C4-2B (cell line): ENCODE measurements around the gene CCNE1.

ENCODE experiments used
- H3K27ac ChIP-seq: fragments of 450-650 bp; 2 replicates; pipeline ENCODE4 v1.5.1; 2017
- ZFX ChIP-seq: fragments of 450-650 bp; IDR thresholded peaks from 2 replicates; pipeline ENCODE4 v1.6.1; 2017
- TF ChIP-seq, protein P1 (sequence below): fragments of 450-650 bp; conservative IDR thresholded peaks from 2 replicates; pipeline ENCODE4 v1.5.1; 2017; ENCODE audit warnings: mild to moderate bottlenecking

The CCNE1 gene

DNA sequence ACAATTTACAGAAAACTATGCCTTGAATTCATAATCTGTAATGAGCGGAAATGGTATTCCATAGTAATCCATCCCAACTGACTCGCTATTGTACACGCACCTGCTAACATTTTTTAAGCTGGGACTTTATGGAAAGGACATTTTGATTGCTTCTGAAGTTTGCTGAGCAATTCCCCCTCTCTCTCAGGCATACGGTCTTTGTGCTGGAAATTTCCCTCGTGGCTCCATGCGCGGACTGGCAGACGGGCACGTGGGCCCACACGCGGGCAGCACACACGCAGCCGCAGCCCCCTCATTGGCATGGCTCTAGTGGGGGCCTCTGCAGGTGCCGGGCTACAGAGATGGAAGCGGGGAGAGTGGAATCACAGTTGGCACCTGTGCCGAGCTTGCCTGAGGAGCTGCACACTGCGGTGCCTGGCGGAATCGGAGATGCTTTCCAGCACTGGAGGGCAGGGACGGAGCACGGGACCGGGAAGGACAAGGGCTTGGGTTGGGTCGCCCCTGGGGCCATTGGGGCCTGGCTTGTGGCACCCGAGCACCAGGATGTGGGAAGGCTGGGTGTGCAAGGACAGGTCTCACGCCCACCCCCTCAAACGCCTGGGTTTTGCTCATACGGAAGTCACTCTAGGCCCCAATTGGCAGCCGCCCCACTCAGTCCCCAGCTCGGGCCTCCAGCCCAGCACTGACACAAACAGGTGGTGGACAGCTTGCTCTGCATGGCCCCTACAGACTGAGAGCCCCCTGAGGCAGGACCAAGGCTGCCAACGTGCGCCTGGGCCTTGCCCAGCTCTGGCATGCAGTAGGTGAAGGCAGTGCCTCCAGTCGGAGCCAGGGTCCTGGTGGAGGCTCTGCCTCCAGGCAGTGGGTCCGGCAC lies 30.2 kb upstream of the CCNE1 start:
- TF ChIP-seq, protein P1, sequence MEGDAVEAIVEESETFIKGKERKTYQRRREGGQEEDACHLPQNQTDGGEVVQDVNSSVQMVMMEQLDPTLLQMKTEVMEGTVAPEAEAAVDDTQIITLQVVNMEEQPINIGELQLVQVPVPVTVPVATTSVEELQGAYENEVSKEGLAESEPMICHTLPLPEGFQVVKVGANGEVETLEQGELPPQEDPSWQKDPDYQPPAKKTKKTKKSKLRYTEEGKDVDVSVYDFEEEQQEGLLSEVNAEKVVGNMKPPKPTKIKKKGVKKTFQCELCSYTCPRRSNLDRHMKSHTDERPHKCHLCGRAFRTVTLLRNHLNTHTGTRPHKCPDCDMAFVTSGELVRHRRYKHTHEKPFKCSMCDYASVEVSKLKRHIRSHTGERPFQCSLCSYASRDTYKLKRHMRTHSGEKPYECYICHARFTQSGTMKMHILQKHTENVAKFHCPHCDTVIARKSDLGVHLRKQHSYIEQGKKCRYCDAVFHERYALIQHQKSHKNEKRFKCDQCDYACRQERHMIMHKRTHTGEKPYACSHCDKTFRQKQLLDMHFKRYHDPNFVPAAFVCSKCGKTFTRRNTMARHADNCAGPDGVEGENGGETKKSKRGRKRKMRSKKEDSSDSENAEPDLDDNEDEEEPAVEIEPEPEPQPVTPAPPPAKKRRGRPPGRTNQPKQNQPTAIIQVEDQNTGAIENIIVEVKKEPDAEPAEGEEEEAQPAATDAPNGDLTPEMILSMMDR: no peak
- TF ChIP-seq ZFX: no peak
- no peak overlapping the region for H3K27ac ChIP-seq

- no peak for TF ChIP-seq ZFX
- TF ChIP-seq, protein P1: no peak
- no peak overlapping the region for H3K27ac ChIP-seq
Observed at GRCh38 chr19:29782260-29782580, 29.6 kb upstream of the CCNE1 start.

DNA sequence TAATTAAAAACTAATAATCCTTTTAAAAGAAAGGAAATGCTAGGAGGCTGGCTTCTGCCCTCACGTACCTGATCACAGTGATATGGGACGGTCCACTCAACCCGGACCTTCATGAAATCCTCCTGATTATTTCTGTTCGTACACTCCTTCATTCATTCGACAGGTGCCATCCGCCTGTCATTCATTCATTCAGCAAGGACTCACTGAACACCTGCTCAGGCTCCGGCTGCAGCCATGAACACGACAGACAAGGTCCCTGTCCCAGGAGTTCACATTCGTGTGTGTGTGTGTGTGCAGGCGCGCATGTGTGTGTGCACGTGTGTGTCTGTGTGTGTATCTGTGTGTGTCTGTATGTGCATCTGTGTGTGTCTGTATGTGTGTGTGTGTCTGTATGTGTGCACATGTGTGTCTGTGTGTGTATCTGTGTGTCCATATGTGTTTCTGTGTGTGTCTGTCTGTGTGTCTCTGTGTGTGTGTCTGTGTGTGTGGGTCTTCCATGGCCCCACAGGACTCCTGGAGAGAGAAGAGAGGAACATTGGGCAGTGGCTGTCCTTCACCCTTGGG lies 28.1 kb upstream of the CCNE1 start:
- H3K27ac ChIP-seq: no peak overlapping the region
- TF ChIP-seq, protein P1: no peak
- no peak for TF ChIP-seq ZFX

DNA sequence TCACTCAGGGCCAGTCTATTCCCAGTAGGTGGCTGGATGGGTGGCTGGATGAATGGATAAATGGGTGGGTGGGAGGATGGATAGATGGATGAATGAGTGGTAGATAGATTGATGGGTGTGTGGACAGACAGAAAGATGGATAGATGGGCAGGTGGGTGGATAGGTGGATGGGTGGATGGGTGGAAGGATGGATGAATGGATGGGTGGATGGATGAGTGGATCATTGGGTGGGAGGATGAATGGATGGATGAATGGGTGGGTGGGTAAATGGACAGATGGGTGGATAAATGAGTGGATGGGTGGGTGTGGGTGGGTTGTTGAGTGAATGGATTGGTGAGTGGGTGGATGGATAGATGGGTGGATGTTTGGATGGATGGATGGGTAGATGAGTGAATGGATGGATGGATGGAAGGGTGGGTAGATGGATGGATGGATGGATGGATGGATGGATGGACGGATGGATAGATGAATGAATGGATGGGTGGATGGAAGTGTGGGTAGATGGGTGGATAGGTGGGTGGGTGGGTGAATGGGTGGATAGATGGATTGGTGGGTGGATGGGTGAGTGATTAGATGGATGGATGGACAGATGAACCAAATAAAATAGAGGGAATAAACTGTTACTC lies 27.1 kb upstream of the CCNE1 start:
- no peak overlapping the region for H3K27ac ChIP-seq
- no peak for TF ChIP-seq ZFX
- TF ChIP-seq, protein P1: no peak

DNA sequence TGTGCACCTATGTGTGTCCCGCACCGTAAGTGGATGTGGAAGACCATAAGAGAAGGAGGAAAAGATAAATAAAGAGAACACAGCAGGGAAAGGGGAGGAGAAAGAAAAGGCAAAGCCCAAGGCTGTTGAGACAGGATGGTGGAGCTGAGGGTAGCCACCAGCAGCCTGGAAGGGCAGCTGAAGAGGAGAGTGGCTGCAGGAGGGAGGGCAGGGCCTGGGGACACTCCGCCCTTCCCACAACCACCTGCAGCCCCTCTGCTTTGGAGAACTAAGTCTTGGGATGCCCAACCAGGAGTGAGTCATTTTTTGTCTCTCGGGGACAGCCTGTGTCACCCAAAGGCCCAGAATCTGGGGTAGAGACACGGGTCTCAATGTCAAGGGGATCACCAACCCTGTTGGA lies 26.4 kb upstream of the CCNE1 start:
- no peak overlapping the region for H3K27ac ChIP-seq
- TF ChIP-seq ZFX: no peak
- TF ChIP-seq, protein P1: no peak

- H3K27ac ChIP-seq: no peak overlapping the region
- TF ChIP-seq, protein P1: no peak
- no peak for TF ChIP-seq ZFX
Observed at GRCh38 chr19:29785955-29786589, 25.7 kb upstream of the CCNE1 start.

DNA sequence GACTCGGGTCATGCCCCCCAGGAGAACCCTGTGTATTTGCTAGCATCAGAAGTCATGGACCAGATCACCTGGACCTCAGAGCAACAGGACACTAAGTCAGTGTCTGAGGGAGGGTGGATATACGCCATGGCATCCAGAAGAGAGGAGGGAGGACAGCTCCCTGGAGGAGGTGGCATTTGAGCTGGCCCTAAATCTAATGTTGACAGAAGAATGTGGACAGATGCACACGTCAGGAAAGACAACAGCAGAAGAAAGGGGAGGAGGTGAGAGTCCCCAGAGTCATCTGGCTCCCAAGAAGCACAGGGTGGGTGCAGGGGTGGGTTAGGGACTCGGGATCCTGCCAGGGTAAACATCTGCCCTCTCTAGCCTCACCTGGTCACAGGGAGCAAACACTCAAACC lies 24.5 kb upstream of the CCNE1 start:
- no peak overlapping the region for H3K27ac ChIP-seq
- TF ChIP-seq ZFX: no peak
- TF ChIP-seq, protein P1: no peak
